GM12872 (cell line): Measurements from ENCODE around the gene APPL2.

Experiments used
- CTCF ChIP-seq: IDR thresholded peaks from 3 replicates; pipeline ENCODE4 v1.5.1; 2011; ENCODE audit warnings: low read depth, mild to moderate bottlenecking, low read length, moderate library complexity; ENCODE audit not compliant: insufficient read depth

The APPL2 gene

GRCh38 chr12:105256011-105256410 is 20.0 kb upstream of the APPL2 start:
- no peak for TF ChIP-seq CTCF

- no peak for TF ChIP-seq CTCF
These were observed 18.0 kb upstream of the APPL2 start for GRCh38 chr12:105253866-105254513.

DNA sequence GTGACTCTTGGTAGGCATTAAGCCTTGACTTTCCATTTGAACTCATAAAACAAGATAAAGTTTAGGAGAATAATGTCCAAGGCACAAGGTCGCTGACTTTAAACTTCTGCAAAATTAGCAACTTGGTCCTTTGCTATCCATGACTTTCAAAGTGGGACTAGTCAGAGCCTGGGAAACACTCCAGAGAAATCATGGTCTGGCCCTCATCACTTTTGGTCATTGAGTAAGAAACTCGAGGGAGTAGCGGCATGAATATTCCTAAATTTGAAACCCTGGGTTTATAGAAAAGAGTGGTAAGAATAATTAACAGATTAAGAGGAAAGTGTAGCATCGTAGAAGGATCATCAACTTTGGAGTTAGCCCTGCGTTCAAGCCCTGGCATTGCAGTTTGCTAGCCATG is 16.9 kb upstream of the APPL2 start:
- TF ChIP-seq CTCF: no peak

DNA sequence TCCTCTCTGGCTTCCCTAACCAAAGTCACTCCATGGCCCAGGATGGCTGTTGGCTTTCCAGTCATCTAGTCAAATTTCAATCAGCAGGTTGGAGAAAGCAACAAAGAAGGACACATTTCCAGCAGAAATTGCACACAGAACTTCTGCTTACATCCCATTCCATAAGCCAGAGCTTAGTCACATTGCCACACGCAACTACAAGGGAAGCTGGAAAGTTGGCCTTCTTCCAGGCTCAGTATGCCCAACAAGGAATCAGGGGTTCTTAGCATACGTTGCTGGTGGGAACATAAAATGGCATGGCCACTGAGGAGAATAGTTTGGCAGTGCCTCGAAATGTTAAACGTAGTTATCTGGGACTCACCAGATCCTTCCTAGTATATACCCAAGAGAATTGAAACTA is 9.3 kb upstream of the APPL2 start:
- TF ChIP-seq CTCF: no peak

- no peak for TF ChIP-seq CTCF
These were observed 4.3 kb upstream of the APPL2 start for GRCh38 chr12:105240228-105240627.

- no peak for TF ChIP-seq CTCF
These were observed 3.3 kb upstream of the APPL2 start for GRCh38 chr12:105239304-105239703.

DNA sequence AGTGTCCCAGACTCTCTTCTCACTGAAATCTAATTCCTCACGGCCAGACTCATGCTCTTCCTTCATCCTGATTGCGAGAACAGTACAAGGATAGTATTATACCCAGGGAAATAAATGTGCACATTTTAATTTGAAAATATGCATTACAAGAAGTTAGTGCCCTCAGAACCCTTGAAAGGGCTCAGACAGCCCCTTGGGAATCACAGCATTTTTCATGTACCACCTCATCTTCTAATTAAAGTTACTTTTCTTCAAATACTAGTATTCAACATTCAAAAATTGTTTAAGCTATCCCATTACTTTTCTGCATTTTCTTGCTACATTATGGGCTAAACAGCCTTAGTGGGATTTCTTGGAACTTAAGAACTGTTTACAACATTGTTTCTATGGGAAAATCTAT is 1.7 kb upstream of the APPL2 start:
- no peak for TF ChIP-seq CTCF

DNA sequence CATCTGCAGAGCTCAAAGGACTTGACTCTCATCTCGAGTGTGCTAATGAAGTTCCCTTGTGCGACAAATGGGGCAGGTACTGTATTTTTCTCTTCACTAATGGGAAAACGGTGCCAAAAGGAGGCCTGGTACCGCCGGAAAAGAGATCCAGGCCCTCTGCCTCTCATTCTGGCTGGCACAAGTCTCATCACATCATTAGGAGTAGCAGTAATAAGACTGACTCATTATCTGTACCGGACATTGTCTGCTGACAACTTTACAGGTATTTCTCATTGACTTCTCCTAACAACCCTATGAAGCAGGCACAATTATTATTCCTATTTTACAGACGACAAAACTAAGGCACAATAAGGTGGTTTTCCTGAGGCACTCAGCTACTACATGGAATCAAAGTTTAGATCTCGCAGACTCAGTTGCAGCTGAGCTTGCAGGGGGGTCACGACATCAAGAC is 668 bp downstream of the APPL2 start:
- no peak for TF ChIP-seq CTCF
